H1 (cell line): Measurements from ENCODE around the gene TRIM56. TPM values are rescaled to one million over a fixed set of nuclear protein-coding genes. Genes with fewer than 3 reads are reported as not detected.

ENCODE experiments used
- CTCF ChIA-PET: fragments of 300-600 bp; sonication (Branson Sonifier 250); formaldehyde crosslinking; loops from one replicate; lab custom pipeline; 2021; ENCODE audit not compliant: partially characterized antibody; lab: Charles Lee
- POLR2A ChIA-PET: fragments of 300-600 bp; sonication (Branson Sonifier 250); formaldehyde crosslinking; loops from one replicate; lab custom pipeline; 2021; ENCODE audit warnings: inconsistent platforms; ENCODE audit not compliant: partially characterized antibody; lab: Charles Lee
- DNase-seq, 2 experiments: peaks; one replicate each; pipeline versions ENCODE4 v3.0.0 to v3.0.0-alpha.2; 2010 to 2022; ENCODE audit warnings: low spot score in 2 of 2, low read depth in 1 of 2, mixed read lengths in 1 of 2
- FAIRE-seq: peaks from 2 replicates; lab custom pipeline; 2011; peaks lifted over from hg19 to GRCh38; lab: Jason Lieb, UNC
- H2AFZ ChIP-seq: 2 replicates; pipeline ENCODE4 v1.8.1; 2012; ENCODE audit warnings: low read length, inconsistent platforms
- H2AK5ac ChIP-seq: 2 replicates; pipeline ENCODE4 v1.6.1; 2013; ENCODE audit warnings: low read depth, low read length
- H2BK120ac ChIP-seq: replicated peaks from 2 replicates; pipeline ENCODE3; 2013; ENCODE audit warnings: low read depth, low read length, inconsistent platforms
- H2BK12ac ChIP-seq: 2 replicates; pipeline ENCODE4 v1.6.1; 2013; ENCODE audit warnings: low read depth, low read length
- H2BK15ac ChIP-seq: 2 replicates; pipeline ENCODE4 v1.6.1; 2013; ENCODE audit warnings: low read length
- H2BK20ac ChIP-seq: 2 replicates; pipeline ENCODE4 v1.6.1; 2013; ENCODE audit warnings: low read length
- H2BK5ac ChIP-seq: 2 replicates; pipeline ENCODE4 v1.6.1; 2013; ENCODE audit warnings: low read depth, low read length
- H3K14ac ChIP-seq: 2 replicates; pipeline ENCODE4 v1.6.1; 2013; ENCODE audit warnings: inconsistent platforms; ENCODE audit not compliant: insufficient read length
- H3K18ac ChIP-seq: 2 replicates; pipeline ENCODE4 v1.6.1; 2013; ENCODE audit warnings: low read length; ENCODE audit errors: extremely low read depth
- H3K23ac ChIP-seq: 2 replicates; pipeline ENCODE4 v1.6.1; 2013; ENCODE audit warnings: inconsistent platforms; ENCODE audit not compliant: insufficient read length
- H3K23me2 ChIP-seq: 2 replicates; pipeline ENCODE4 v1.6.1; 2013; ENCODE audit warnings: low read depth, low read length
- H3K27ac ChIP-seq: 2 replicates; pipeline ENCODE4 v1.6.1; 2011; ENCODE audit warnings: low read depth, low read length, inconsistent platforms
- H3K27me3 ChIP-seq, 4 experiments: replicated peaks in 1 of 4; 1 replicate in 1 of 4; 2 replicates in 3 of 4; pipeline versions ENCODE4 v1.6.1 to v1.8.1; 2011 to 2013; ENCODE audit warnings: low read length in 3 of 4, mild to moderate bottlenecking in 3 of 4, inconsistent platforms in 2 of 4, mixed read lengths in 2 of 4, moderate library complexity in 1 of 4; ENCODE audit not compliant: control insufficient read depth in 3 of 4, insufficient read depth in 3 of 4; ENCODE audit errors: extremely low read depth in 1 of 4
- H3K36me3 ChIP-seq, 4 experiments: 2 replicates each; pipeline versions ENCODE4 v1.6.1 to v1.8.1; 2011 to 2013; ENCODE audit warnings: mild to moderate bottlenecking in 4 of 4, low read length in 3 of 4, moderate library complexity in 2 of 4, control low read depth in 1 of 4, inconsistent platforms in 1 of 4; ENCODE audit not compliant: insufficient read depth in 4 of 4, control insufficient read depth in 2 of 4
- H3K4ac ChIP-seq: replicated peaks from 2 replicates; pipeline ENCODE3; 2013; ENCODE audit warnings: low read length, low read depth, mixed read lengths, inconsistent platforms; ENCODE audit not compliant: insufficient read length
- H3K4me1 ChIP-seq, 4 experiments: replicated peaks in 1 of 4; 1 replicate in 1 of 4; 2 replicates in 3 of 4; pipeline versions ENCODE4 v1.6.1 to v1.8.1; 2011 to 2013; ENCODE audit warnings: low read length in 3 of 4, inconsistent platforms in 2 of 4, mixed read lengths in 1 of 4; ENCODE audit not compliant: insufficient read depth in 4 of 4, control insufficient read depth in 3 of 4
- H3K4me2 ChIP-seq, 2 experiments: 2 replicates each; pipeline versions ENCODE4 v1.6.1 to v1.8.1; 2011 to 2013; ENCODE audit warnings: low read depth in 2 of 2, low read length in 2 of 2, control low read depth in 1 of 2, inconsistent platforms in 1 of 2, mild to moderate bottlenecking in 1 of 2; ENCODE audit not compliant: insufficient read depth in 1 of 2
- H3K4me3 ChIP-seq, 4 experiments: fragments of 200-600, 300-600 bp in 1 of 4; sonication (generic), shearing (Covaris generic), sonication (Bioruptor Twin) in 1 of 4; 2 replicates each; pipeline versions ENCODE4 v1.5.1 to v1.8.1; 2011 to 2016; ENCODE audit warnings: low read length in 4 of 4, low read depth in 3 of 4, control low read depth in 2 of 4, inconsistent platforms in 2 of 4, mild to moderate bottlenecking in 2 of 4, mixed read lengths in 1 of 4, moderate library complexity in 1 of 4; ENCODE audit not compliant: insufficient read depth in 2 of 4; ENCODE audit errors: extremely low read depth in 1 of 4
- H3K56ac ChIP-seq: replicated peaks from 2 replicates; pipeline ENCODE3; 2013; ENCODE audit warnings: low read depth, mild to moderate bottlenecking, mixed read lengths, low read length, inconsistent platforms; ENCODE audit not compliant: insufficient read length
- H3K79me1 ChIP-seq: 2 replicates; pipeline ENCODE4 v1.6.1; 2013; ENCODE audit warnings: low read depth, low read length, control low read depth
- H3K79me2 ChIP-seq, 2 experiments: 2 replicates each; pipeline versions ENCODE4 v1.6.1 to v1.8.1; 2012 to 2013; ENCODE audit warnings: low read length in 2 of 2, mild to moderate bottlenecking in 2 of 2, inconsistent platforms in 1 of 2; ENCODE audit not compliant: insufficient read depth in 2 of 2, control insufficient read depth in 1 of 2
- H3K9ac ChIP-seq, 4 experiments: replicated peaks in 1 of 4; 1 replicate in 1 of 4; 2 replicates in 3 of 4; pipeline versions ENCODE4 v1.6.1 to v1.8.1; 2011 to 2013; ENCODE audit warnings: low read depth in 3 of 4, low read length in 3 of 4, control low read depth in 2 of 4, mild to moderate bottlenecking in 2 of 4, moderate library complexity in 2 of 4, inconsistent platforms in 1 of 4; ENCODE audit errors: extremely low read depth in 1 of 4
- H3K9me3 ChIP-seq, 2 experiments: 2 replicates each; pipeline versions ENCODE4 v1.6.1 to v1.8.1; 2012 to 2013; ENCODE audit warnings: mild to moderate bottlenecking in 2 of 2, moderate library complexity in 2 of 2, control low read depth in 1 of 2, inconsistent platforms in 1 of 2, low read depth in 1 of 2, low read length in 1 of 2, mixed read lengths in 1 of 2; ENCODE audit not compliant: insufficient read depth in 2 of 2
- H4K20me1 ChIP-seq, 2 experiments: replicated peaks in 1 of 2; 2 replicates each; pipeline versions ENCODE3 to v1.8.1; 2011 to 2013; ENCODE audit warnings: inconsistent platforms in 2 of 2, low read length in 2 of 2, mild to moderate bottlenecking in 1 of 2; ENCODE audit not compliant: insufficient read depth in 2 of 2, control insufficient read depth in 1 of 2
- H4K5ac ChIP-seq: 2 replicates; pipeline ENCODE4 v1.6.1; 2013; ENCODE audit warnings: low read length, low read depth, mixed read lengths, inconsistent platforms; ENCODE audit not compliant: insufficient read length
- H4K8ac ChIP-seq: 2 replicates; pipeline ENCODE4 v1.8.0; 2013; ENCODE audit warnings: mild to moderate bottlenecking, moderate library complexity, low read length, inconsistent platforms; ENCODE audit not compliant: insufficient read depth; ENCODE audit errors: extremely low read depth
- H4K91ac ChIP-seq: replicated peaks from 2 replicates; pipeline ENCODE3; 2013; ENCODE audit warnings: low read length, mixed read lengths, inconsistent platforms; ENCODE audit not compliant: insufficient read length
- CTBP2 ChIP-seq: IDR thresholded peaks from 2 replicates; pipeline ENCODE4 v1.7.0; 2011; ENCODE audit warnings: borderline replicate concordance, mild to moderate bottlenecking, moderate library complexity, mixed read lengths, low read length; ENCODE audit not compliant: insufficient read depth, insufficient read length
- EZH2 ChIP-seq: fragments of 200-600 bp; sonication (generic); IDR thresholded peaks from 2 replicates; pipeline ENCODE4 v1.7.1; 2012; ENCODE audit warnings: low read depth, mild to moderate bottlenecking, moderate library complexity, low read length, inconsistent platforms; ENCODE audit not compliant: severe bottlenecking
- FOSL1 ChIP-seq: IDR thresholded peaks from 2 replicates; pipeline ENCODE4 v1.6.1; 2011; ENCODE audit warnings: mild to moderate bottlenecking, low read depth, low read length, moderate library complexity; ENCODE audit not compliant: insufficient read depth
- JUND ChIP-seq: IDR thresholded peaks from 2 replicates; pipeline ENCODE4 v1.6.1; 2011; ENCODE audit warnings: mild to moderate bottlenecking, improper control_type of control experiment, low read length
- POLR2A ChIP-seq, 2 experiments: IDR thresholded peaks; 1 replicate in 1 of 2; 2 replicates in 1 of 2; pipeline ENCODE4 v1.6.1; 2011; ENCODE audit warnings: low read depth in 2 of 2, low read length in 2 of 2, mild to moderate bottlenecking in 2 of 2; ENCODE audit errors: control extremely low read depth in 1 of 2
- RAD21 ChIP-seq, 2 experiments: IDR thresholded peaks in 1 of 2; conservative IDR thresholded peaks in 1 of 2; 2 replicates each; pipeline ENCODE4 v1.6.1; 2011; ENCODE audit warnings: low read depth in 2 of 2, low read length in 2 of 2, improper control_type of control experiment in 1 of 2, inconsistent platforms in 1 of 2, mild to moderate bottlenecking in 1 of 2, moderate library complexity in 1 of 2
- RBBP5 ChIP-seq: IDR thresholded peaks from 2 replicates; pipeline ENCODE4 v1.7.1; 2012; ENCODE audit warnings: low read depth, mild to moderate bottlenecking, inconsistent platforms, low read length, moderate library complexity, borderline replicate concordance
- SIN3A ChIP-seq, 2 experiments: IDR thresholded peaks in 1 of 2; conservative IDR thresholded peaks in 1 of 2; 2 replicates each; pipeline ENCODE4 v1.6.1; 2011 to 2012; ENCODE audit warnings: low read length in 2 of 2, improper control_type of control experiment in 1 of 2, low read depth in 1 of 2, mild to moderate bottlenecking in 1 of 2
- SIX5 ChIP-seq: IDR thresholded peaks from 2 replicates; pipeline ENCODE4 v1.6.1; 2011; ENCODE audit warnings: mild to moderate bottlenecking, low read depth, low read length
- WGBS, 2 experiments: shearing (Covaris generic) in 1 of 2; methylation state at CpG; one replicate each; pipeline versions ENCODE4 v1.1.6 to v1.1.7; 2013 to 2015; ENCODE audit warnings: low lambda C conversion rate in 2 of 2, mixed read lengths in 2 of 2, inconsistent platforms in 1 of 2, low coverage in 1 of 2, missing lambda C conversion rate in 1 of 2; ENCODE audit not compliant: insufficient replicate concordance in 2 of 2, insufficient coverage in 1 of 2, insufficient read length in 1 of 2; ENCODE audit errors: extremely low coverage in 1 of 2, missing lambda C conversion rate in 1 of 2; 5-methylcytosine and 5-hydroxymethylcytosine counted together
- polyA plus RNA-seq, 7 experiments: library from polyadenylated mRNA; depleted of rRNA in 3 of 7; stranded (reverse) in 5 of 7; unstranded in 2 of 7; fragments of >200 nt in 5 of 7; fragments of 200-250 nt in 2 of 7; gene quantifications; 1 replicate in 5 of 7; 2 replicates in 1 of 7; 4 replicates in 1 of 7; pipeline versions ENCODE4 v1.2.1 to v1.2.3, GENCODE V29; 2011 to 2013; ENCODE audit warnings: missing spikeins in 2 of 7, mixed read lengths in 2 of 7
- total RNA-seq: library from RNA; stranded (reverse); fragmentation: NEBNext Ultra II Directional; extraction: Animal tissue kit (Norgen Biotek cat#: 25700); gene quantifications from 2 replicates; pipeline ENCODE4 v1.2.1, GENCODE V29; 2021
- TF ChIP-seq, protein P1 (sequence below), 3 experiments: IDR thresholded peaks; 1 replicate in 2 of 3; 2 replicates in 1 of 3; pipeline versions ENCODE4 v1.5.1 to v1.6.1; 2011; ENCODE audit warnings: low read length in 3 of 3, mild to moderate bottlenecking in 3 of 3, inconsistent platforms in 2 of 3, low read depth in 1 of 3, moderate library complexity in 1 of 3; ENCODE audit not compliant: insufficient read depth in 1 of 3; ENCODE audit errors: control extremely low read depth in 1 of 3

TRIM56 gene
- total and polyA plus RNA-seq, 2 of the 8 experiments (the other 6 are each of a cell fraction or from before 2014, with no cell fraction given) = 2.0 to 17.5 TPM

- H3K79me1 ChIP-seq = no peaks in the 10 kb centered on the region
- H3K4ac ChIP-seq = no peak overlapping the region
- no peaks in the 10 kb centered on the region for H3K79me2 ChIP-seq
- POLR2A ChIA-PET = interaction anchor here (1.0 kb wide), 1 partner anchor 109 kb away, joined by 5 read pairs; the partner anchor contains the start of gene MUC3A
- no peak overlapping the region for H2BK5ac ChIP-seq
- no peak overlapping the region for H3K56ac ChIP-seq
- WGBS, 2 experiments = 30% methylated on average over 9 of the region's 9 CpGs; no CpG with 5 or more reads in 1 of the 2 experiments
- H2BK120ac ChIP-seq = no peak overlapping the region
- H2AFZ ChIP-seq = no peak overlapping the region
- no peaks in the 10 kb centered on the region for H3K9me3 ChIP-seq
- no peak overlapping the region for H4K91ac ChIP-seq
- H3K14ac ChIP-seq = no peak overlapping the region
- peaks cover 0 to 2% (median 0%) of the 10 kb centered on the region in 4 experiments; a peak in 1 of 7 replicates for H3K27me3 ChIP-seq
- CTCF ChIA-PET = interaction anchor here (0.6 to 3.0 kb wide), 36 partner anchors 9 to 269 kb away, joined by 3 to 34 read pairs (median 4); partner anchors contain the start of genes MOGAT3, MUC12, MUC17 and SERPINE1
- no peak overlapping the region for H3K23ac ChIP-seq
- no peak overlapping the region for H3K4me3 ChIP-seq
- no peaks in the 10 kb centered on the region for H3K23me2 ChIP-seq
- H2BK15ac ChIP-seq = no peak overlapping the region
- H2BK20ac ChIP-seq = no peak overlapping the region
- H4K5ac ChIP-seq = no peak overlapping the region
- H3K9ac ChIP-seq = no peak overlapping the region
- H4K8ac ChIP-seq = no peak overlapping the region
- no peak overlapping the region for H2BK12ac ChIP-seq
- H3K36me3 ChIP-seq = no peaks in the 10 kb centered on the region
- H3K27ac ChIP-seq = no peak overlapping the region
- FAIRE-seq = no peak
- H3K4me1 ChIP-seq = no peaks in the 10 kb centered on the region
- no peak overlapping the region for H3K18ac ChIP-seq
- H2AK5ac ChIP-seq = no peak overlapping the region
- no peak overlapping the region for H3K4me2 ChIP-seq
- H4K20me1 ChIP-seq = peaks cover 0 to 2% of the 10 kb centered on the region in 2 experiments
- peak in 1 of 2 experiments; percentile 88 for DNase-seq
- TF ChIP-seq RBBP5 = no peak
- TF ChIP-seq FOSL1 = no peak
- no peak for TF ChIP-seq EZH2
- no peak for TF ChIP-seq CTBP2
- TF ChIP-seq SIX5 = no peak
- TF ChIP-seq, protein P1, sequence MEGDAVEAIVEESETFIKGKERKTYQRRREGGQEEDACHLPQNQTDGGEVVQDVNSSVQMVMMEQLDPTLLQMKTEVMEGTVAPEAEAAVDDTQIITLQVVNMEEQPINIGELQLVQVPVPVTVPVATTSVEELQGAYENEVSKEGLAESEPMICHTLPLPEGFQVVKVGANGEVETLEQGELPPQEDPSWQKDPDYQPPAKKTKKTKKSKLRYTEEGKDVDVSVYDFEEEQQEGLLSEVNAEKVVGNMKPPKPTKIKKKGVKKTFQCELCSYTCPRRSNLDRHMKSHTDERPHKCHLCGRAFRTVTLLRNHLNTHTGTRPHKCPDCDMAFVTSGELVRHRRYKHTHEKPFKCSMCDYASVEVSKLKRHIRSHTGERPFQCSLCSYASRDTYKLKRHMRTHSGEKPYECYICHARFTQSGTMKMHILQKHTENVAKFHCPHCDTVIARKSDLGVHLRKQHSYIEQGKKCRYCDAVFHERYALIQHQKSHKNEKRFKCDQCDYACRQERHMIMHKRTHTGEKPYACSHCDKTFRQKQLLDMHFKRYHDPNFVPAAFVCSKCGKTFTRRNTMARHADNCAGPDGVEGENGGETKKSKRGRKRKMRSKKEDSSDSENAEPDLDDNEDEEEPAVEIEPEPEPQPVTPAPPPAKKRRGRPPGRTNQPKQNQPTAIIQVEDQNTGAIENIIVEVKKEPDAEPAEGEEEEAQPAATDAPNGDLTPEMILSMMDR (IDR thresholded peaks at IDR 0.05; ENCODE audit: control extremely low read depth in 1 of 3, insufficient read depth in 1 of 3, low read depth in 1 of 3, low read length in 3 of 3) = no peak
- no peak for TF ChIP-seq POLR2A (IDR thresholded peaks at IDR 0.05; ENCODE audit: control extremely low read depth in 1 of 2, low read depth in 2 of 2, low read length in 2 of 2)
- TF ChIP-seq JUND = no peak
- 0 out of 4 replicates have a peak, but pooled peaks of 1 of the 2 experiments have one; percentile 3 for TF ChIP-seq RAD21 (IDR thresholded peaks at IDR 0.05 in 1 of 2, conservative IDR thresholded peaks at IDR 0.05 in 1 of 2; ENCODE audit: low read depth in 2 of 2, low read length in 2 of 2)
- peak in 1 of 2 experiments; percentile 72; a peak in 1 of 4 replicates for TF ChIP-seq SIN3A (conservative IDR thresholded peaks at IDR 0.05 in 1 of 2, IDR thresholded peaks at IDR 0.05 in 1 of 2; ENCODE audit: low read depth in 1 of 2, low read length in 2 of 2)
Measured at GRCh38 chr7:101058355-101058754, 26.9 kb upstream of the TRIM56 start.
